ENCODE measurements around the gene EEF2K.

Gene EEF2K

DNA sequence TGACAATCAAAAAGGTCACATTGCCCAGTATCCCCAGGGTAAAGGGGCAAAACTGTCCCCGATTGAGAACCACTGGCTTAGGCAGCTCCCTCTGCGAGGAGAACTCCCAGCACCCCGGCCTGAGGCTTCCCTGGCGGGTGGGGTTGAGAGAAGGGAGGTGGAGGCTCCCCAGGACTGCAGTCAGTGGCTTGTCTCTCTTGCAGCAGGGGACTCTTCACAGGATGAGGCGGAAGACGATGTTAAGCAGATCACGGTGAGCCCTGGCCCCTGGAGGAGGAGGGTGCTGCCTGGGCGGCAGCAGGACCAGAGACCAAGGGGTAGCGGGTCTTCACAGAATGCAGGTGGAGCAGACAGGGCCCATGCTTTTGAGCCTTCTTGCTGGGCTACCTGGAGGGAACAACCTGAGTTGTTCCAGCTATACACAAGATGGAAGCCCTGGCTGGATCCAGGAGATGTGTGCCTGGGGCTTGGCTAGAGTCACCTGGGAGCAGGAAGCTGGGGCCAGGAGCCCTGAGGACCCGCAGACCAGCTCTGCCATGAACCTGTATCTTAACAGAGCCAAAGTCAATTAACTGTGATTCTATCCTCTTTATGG is 107.9 kb downstream of the EEF2K start:
- Histone ChIP-seq H3K27me3 (ENCODE audit: control insufficient read depth, low read length) (no peaks in the 10 kb centered on the region), H3K36me3 (ENCODE audit: control insufficient read depth, low read length) (peaks cover 78% of the 10 kb centered on the region), H3K9me3 (ENCODE audit: control insufficient read depth, insufficient read depth, low read length) (no peaks in the 10 kb centered on the region), H3K9me2 (replicated peaks; ENCODE audit: control insufficient read depth, low read length) (no peaks in the 10 kb centered on the region), H3K4me1 (ENCODE audit: control insufficient read depth, low read length) (no peaks in the 10 kb centered on the region), H3K4me2 (ENCODE audit: low read length) (no peak overlapping the region), H3K27ac (ENCODE audit: low read depth, low read length) (no peak overlapping the region), H3K4me3 (ENCODE audit: low read length) (no peak overlapping the region), H3F3A (ENCODE audit: control insufficient read depth, insufficient read depth) (peaks cover 4% of the 10 kb centered on the region; the same call in 1 of the 2 replicates), H3K79me2 (ENCODE audit: control insufficient read depth, low read length) (no peaks in the 10 kb centered on the region), H4K20me1 (ENCODE audit: control insufficient read depth, insufficient read depth, low read depth, low read length) (no peaks in the 10 kb centered on the region)
- TF ChIP-seq CTCF (IDR thresholded peaks at IDR 0.05; ENCODE audit: low read depth, low read length, poor library complexity, severe bottlenecking), result no peak
- TF ChIP-seq EZH2phosphoT487 (IDR thresholded peaks at IDR 0.05; ENCODE audit: borderline replicate concordance, low read length), result no peak

DNA sequence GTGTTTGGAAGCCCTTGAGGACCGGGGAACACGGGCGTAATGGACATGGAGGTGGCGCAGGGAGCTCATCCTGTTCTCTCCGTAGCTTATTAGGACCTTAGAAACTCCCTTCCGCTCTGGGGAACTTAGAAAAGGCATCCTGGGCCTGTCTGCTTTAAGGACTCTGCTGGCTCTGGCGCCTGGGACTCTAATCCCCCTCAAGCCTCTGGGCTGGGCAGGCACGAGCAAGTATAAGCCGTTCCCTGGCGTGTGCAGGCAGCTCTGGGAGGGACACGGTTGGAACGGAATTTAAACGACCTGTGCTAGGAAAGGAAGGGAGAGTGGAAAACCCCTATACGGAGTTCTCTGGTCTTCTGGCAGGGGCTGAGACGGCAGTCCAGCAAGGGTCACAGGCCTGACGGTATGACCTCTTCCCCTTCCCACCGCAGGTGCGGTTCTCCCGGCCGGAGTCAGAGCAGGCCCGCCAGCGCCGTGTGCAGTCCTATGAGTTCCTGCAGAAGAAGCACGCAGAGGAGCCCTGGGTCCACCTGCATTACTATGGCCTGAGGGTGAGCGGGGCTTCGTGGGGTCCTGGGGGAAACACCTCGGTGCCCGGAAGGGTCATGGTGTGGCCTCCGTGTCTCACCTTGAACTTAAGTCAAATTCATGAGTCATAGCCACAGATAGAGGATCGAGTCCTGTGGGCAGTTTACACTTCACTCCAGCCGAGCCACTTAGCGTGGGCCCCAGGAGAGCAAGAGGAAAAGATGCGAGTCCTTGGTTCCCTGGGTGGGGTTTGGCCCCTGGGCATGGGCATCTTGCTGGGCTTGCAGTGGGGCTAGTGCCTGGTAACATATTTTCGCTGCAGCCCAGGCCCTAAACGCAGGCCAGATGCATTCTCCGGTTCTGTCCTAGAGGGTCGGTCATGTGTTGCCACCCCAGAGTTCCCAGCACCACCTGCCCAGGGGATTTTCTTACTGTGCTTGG is 108.9 kb downstream of the EEF2K start:
- Histone ChIP-seq H3K27me3 (ENCODE audit: control insufficient read depth, low read length) (no peaks in the 10 kb centered on the region), H3K9me3 (ENCODE audit: control insufficient read depth, insufficient read depth, low read length) (no peaks in the 10 kb centered on the region), H3K9me2 (replicated peaks; ENCODE audit: control insufficient read depth, low read length) (no peaks in the 10 kb centered on the region), H3K4me2 (ENCODE audit: low read length) (no peak overlapping the region), H3K36me3 (ENCODE audit: control insufficient read depth, low read length) (peaks cover 76% of the 10 kb centered on the region), H4K20me1 (ENCODE audit: control insufficient read depth, insufficient read depth, low read depth, low read length) (no peaks in the 10 kb centered on the region), H3K79me2 (ENCODE audit: control insufficient read depth, low read length) (no peaks in the 10 kb centered on the region), H3K4me3 (ENCODE audit: low read length) (no peak overlapping the region), H3F3A (ENCODE audit: control insufficient read depth, insufficient read depth) (peaks cover 8% of the 10 kb centered on the region), H3K27ac (ENCODE audit: low read depth, low read length) (no peak overlapping the region), H3K4me1 (ENCODE audit: control insufficient read depth, low read length) (no peaks in the 10 kb centered on the region)
- no peak for TF ChIP-seq CTCF (IDR thresholded peaks at IDR 0.05; ENCODE audit: low read depth, low read length, poor library complexity, severe bottlenecking)
- no peak for TF ChIP-seq EZH2phosphoT487 (IDR thresholded peaks at IDR 0.05; ENCODE audit: borderline replicate concordance, low read length)

DNA sequence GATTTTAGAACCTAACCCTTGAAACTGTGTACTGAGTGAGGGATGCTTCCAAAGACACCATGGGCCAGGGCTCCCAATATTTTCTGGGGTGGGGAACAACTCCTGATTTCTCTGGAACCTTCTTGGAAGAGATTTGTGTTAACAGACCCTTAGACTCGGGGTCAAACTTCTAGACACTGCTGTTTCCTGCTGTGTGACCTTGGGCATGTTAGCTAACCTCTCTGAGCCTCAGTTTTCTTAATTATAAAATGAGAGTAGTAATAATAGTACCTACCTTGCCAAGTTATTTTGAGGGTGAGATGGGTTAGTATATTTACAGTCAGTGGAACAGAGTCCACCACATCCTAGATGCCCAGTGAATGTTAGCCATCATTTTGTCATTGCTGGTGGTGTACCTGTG is 109.9 kb downstream of the EEF2K start:
- Histone ChIP-seq H3K4me2 (ENCODE audit: low read length) (no peak overlapping the region), H3F3A (ENCODE audit: control insufficient read depth, insufficient read depth) (peaks cover 10% of the 10 kb centered on the region), H3K9me3 (ENCODE audit: control insufficient read depth, insufficient read depth, low read length) (no peaks in the 10 kb centered on the region), H3K27ac (ENCODE audit: low read depth, low read length) (no peak overlapping the region), H3K79me2 (ENCODE audit: control insufficient read depth, low read length) (peaks cover 6% of the 10 kb centered on the region), H3K4me3 (ENCODE audit: low read length) (no peak overlapping the region), H3K27me3 (ENCODE audit: control insufficient read depth, low read length) (no peaks in the 10 kb centered on the region), H3K9me2 (replicated peaks; ENCODE audit: control insufficient read depth, low read length) (no peaks in the 10 kb centered on the region), H3K4me1 (ENCODE audit: control insufficient read depth, low read length) (no peaks in the 10 kb centered on the region), H3K36me3 (ENCODE audit: control insufficient read depth, low read length) (peaks cover 85% of the 10 kb centered on the region), H4K20me1 (ENCODE audit: control insufficient read depth, insufficient read depth, low read depth, low read length) (0 out of 2 replicates have a peak, but pooled peaks cover 3% of the 10 kb centered on the region)
- TF ChIP-seq CTCF (IDR thresholded peaks at IDR 0.05; ENCODE audit: low read depth, low read length, poor library complexity, severe bottlenecking) (no peak), EZH2phosphoT487 (IDR thresholded peaks at IDR 0.05; ENCODE audit: borderline replicate concordance, low read length) (no peak)

Data from DOHH2 (cell line).